NB4 (cell line): ENCODE data around the gene STYXL1.

Experiments
- MAX ChIP-seq: IDR thresholded peaks from 2 replicates; pipeline ENCODE4 v1.6.1; 2011; ENCODE audit warnings: low read depth, low read length
- MYC ChIP-seq: IDR thresholded peaks from 2 replicates; pipeline ENCODE4 v1.6.1; 2011; ENCODE audit warnings: low read depth, low read length
- POLR2A ChIP-seq: IDR thresholded peaks from 2 replicates; pipeline ENCODE4 v1.6.1; 2011; ENCODE audit warnings: mild to moderate bottlenecking; ENCODE audit not compliant: insufficient read length; ENCODE audit errors: extremely low read depth
- TF ChIP-seq, protein P1 (sequence below): IDR thresholded peaks from one replicate; pipeline ENCODE4 v1.5.1; 2012; ENCODE audit warnings: low read depth, low read length

DNA sequence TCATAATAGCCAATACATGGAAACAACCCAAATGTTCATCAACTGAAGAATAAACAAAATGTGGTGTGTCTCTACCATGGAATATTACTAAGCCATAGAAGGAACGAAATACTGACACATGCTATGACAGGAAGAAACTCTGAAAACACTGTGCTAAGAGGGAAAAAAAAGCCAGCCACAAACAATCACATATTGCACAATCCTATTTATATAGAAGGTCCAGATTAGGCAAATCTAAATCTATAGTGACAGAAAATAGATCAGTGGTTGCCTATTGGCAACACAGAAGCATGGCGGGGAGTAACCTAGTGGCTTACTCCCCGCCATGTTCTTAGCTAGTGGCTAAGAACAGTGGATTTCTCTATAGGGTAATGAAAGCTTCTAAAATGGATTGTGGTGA is 48.1 kb upstream of the STYXL1 start:
- TF ChIP-seq POLR2A (no peak), MYC (no peak), MAX (no peak)
- TF ChIP-seq, protein P1, sequence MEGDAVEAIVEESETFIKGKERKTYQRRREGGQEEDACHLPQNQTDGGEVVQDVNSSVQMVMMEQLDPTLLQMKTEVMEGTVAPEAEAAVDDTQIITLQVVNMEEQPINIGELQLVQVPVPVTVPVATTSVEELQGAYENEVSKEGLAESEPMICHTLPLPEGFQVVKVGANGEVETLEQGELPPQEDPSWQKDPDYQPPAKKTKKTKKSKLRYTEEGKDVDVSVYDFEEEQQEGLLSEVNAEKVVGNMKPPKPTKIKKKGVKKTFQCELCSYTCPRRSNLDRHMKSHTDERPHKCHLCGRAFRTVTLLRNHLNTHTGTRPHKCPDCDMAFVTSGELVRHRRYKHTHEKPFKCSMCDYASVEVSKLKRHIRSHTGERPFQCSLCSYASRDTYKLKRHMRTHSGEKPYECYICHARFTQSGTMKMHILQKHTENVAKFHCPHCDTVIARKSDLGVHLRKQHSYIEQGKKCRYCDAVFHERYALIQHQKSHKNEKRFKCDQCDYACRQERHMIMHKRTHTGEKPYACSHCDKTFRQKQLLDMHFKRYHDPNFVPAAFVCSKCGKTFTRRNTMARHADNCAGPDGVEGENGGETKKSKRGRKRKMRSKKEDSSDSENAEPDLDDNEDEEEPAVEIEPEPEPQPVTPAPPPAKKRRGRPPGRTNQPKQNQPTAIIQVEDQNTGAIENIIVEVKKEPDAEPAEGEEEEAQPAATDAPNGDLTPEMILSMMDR = no peak
